ENCODE results near the gene RPL38.

RPL38 gene

GRCh38 chr17:74245145-74245831, 41.8 kb downstream of the RPL38 start:
- DNase-seq (ENCODE audit: extremely low read depth in 1 of 2, low read depth in 1 of 2) = no peak

DNA sequence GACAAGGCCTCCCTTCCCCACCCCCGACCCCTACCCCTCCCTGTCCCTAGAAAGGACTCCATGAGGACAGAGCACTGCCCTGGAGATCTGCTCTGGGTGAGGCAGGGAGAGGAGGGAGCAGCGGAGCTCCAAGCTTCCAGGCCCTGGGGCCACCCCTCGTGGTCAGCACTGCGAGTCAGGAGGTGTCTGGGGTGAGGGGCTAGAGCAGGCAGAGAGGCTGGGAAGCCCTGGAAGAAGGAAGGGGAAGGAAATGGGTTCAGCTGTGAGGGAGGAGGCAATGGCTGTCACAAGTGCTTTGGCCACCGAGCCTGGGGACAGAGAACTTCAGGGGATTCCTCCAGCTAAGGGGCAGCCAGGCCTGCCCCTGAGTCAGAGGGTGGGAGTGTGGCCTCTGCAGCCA, 42.4 kb downstream of the RPL38 start:
- DNase-seq (ENCODE audit: extremely low read depth in 1 of 2, low read depth in 1 of 2) = no peak

DNA sequence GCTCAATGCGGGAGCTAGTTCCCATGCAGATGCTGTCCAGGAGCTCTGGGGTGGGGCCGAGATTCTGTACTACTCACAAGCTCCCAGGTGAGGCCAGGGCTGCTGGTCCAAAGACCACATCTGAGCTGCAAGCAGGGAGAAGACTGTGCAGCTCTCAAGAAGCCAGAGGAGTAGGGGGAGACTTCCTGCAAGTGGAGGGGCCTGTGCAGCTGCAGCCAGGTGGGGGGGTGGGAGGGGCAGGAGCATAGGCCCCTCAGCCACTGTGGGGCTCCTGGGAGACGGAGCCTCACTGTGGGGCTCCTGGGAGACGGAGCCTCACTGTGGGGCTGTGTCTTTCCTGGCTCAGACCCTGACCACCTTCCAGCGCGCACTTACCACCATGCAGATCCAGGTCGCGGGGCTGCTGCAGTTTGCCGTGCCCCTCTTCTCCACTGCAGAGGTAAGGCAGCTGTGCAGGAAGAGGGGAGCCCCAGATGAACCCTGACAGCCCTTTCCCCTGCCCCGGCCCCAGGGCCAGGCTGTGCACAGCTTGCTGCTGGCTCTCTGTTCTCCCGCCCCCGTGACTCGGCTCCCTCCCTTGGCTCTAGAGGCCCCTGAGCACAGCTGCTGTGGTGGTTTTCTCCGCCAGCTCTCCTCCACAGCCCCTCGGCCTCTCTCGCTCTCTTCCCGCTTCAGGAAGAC, 46.3 kb downstream of the RPL38 start:
- no peak for DNase-seq (ENCODE audit: extremely low read depth in 1 of 2, low read depth in 1 of 2)

DNA sequence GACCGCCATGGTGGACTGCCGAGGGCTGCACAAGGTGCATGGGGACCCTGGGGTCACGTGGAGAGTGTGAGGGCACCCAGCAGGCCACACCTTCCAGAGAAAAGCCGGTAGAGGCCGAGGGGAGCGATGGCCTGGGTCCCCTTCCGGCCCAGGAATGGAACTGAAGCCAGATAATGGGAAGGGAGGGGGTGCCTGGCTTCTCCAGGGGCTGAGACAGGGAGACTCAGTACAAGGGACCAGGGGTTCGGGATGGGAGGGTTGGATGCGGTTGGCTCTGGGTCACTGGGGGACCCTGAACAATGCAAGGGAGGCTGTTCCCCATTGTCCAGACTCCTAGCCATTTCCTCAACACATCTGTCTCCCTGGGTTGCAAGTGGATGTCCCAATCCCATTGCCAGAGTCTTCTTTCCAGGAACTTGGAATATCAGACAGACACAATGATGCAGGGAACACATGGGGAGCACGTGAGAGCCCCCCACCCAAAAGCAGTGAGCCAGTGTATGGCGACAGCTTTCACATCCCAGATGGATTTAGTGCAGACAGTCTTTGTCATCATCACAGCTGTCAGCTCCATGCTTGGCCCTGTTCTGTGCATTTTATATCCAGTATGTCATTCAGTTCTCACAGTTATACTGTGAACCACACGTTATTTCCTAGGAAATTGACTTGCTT, 47.0 kb downstream of the RPL38 start:
- DNase-seq (ENCODE audit: extremely low read depth in 1 of 2, low read depth in 1 of 2) = no peak

- no peak for DNase-seq (ENCODE audit: extremely low read depth in 1 of 2, low read depth in 1 of 2)
These were observed 47.6 kb downstream of the RPL38 start for GRCh38 chr17:74251051-74251450.

GRCh38 chr17:74251569-74251968, 48.1 kb downstream of the RPL38 start:
- no peak for DNase-seq (ENCODE audit: extremely low read depth in 1 of 2, low read depth in 1 of 2)

DNA sequence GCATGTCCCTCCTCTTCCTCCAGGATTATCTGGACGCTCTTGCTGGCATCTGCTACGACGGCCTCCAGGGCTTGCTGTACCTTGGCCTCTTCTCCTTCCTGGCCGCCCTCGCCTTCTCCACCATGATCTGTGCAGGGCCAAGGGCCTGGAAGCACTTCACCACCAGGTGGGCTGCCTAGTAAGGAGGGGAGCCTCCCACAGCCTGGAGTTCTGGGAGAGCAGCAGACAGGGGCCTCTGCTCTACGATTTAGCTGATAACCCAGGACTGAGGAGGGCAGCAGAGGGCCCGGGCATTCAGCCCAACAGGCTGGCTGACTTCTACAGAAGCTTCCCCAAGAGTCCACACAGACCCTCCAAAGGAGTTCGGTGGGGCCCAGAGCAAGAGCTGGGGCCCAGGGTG, 48.7 kb downstream of the RPL38 start:
- DNase-seq (ENCODE audit: extremely low read depth in 1 of 2, low read depth in 1 of 2) = no peak

DNA sequence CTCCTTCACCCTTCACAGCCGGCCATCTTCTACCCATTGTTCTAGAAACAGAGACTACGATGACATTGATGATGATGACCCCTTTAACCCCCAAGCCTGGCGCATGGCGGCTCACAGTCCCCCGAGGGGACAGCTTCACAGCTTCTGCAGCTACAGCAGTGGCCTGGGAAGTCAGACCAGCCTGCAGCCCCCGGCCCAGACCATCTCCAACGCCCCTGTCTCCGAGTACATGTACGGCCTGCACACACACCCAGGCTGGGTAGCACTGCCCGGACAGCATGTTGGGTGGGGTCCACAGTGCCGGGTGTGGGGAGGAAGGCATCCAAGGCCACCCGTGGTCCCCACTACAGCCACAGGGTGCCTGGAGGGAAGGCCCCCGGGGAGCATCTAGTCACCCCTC, 49.6 kb downstream of the RPL38 start:
- DNase-seq (ENCODE audit: extremely low read depth in 1 of 2, low read depth in 1 of 2) = no peak

- DNase-seq (ENCODE audit: extremely low read depth in 1 of 2, low read depth in 1 of 2) = no peak
These were observed 53.8 kb downstream of the RPL38 start for GRCh38 chr17:74257311-74257710.

DNA sequence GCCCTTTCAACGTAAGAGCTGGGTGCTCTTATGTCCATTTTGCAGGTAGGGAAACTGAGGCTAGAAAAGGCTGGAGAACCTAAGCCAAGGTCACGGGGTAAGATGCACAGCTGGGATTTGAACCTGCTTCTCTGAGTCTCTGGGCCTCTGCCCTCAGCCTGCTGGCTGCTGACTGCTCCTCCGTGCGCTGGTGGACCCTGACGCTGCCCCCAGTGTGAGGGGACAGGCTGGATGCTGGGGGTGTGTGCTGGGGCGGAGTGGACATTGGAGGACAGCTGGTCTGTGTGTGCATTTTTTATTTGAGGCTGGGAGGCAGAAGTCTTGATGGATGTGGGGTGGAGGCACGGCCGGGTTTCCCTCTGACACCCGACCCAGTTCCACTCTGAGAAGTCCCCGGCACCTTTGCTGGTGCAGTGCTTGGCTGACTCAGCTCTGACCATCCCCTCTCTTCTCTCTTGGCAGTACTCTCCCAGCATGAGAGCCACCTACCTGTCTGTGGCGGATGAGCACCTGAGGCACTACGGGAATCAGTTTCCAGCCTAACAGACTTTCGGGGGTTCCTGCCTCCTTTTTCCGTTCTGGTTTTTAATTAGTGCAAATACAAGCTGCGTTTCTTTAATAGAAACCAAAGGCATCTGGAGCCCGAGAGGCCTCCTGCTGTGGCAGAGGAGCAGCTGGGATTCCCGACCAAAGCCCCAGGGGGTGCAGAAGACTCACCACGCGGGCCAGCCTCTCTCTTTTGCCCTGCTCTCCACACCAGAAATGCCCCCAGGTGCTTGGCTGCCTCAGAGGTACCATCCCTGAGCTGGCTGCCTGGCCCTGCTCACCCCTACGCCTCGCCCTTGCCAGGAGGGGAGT, 56.4 kb downstream of the RPL38 start:
- DNase-seq (ENCODE audit: extremely low read depth in 1 of 2, low read depth in 1 of 2) = no peak

Data from stimulated activated CD8-positive, alpha-beta memory T cell treated with anti-CD3 and anti-CD28 coated beads, Interleukin-7, amount 100 ng/mL, for 48 hours (primary cell).